ENCODE measurements around the gene NF1. TPM values are rescaled to one million over a fixed set of nuclear protein-coding genes. Genes with fewer than 3 reads are reported as not detected.

NF1 gene
- total RNA-seq, 4 donors from 2014 or later = 40.9 to 158 (median 113) TPM

GRCh38 chr17:31389657-31390381 is 295.0 kb downstream of the NF1 start:
- Histone ChIP-seq H3K4me1 (peaks cover 0 to 10% of the 10 kb centered on the region in 2 donors), H3K36me3 (no peaks in the 10 kb centered on the region), H3K27ac (no peak overlapping the region), H3K4me3 (no peak overlapping the region), H3K9me3 (no peaks in the 10 kb centered on the region), H3K27me3 (no peaks in the 10 kb centered on the region)
- TF ChIP-seq POLR2A (IDR thresholded peaks at IDR 0.05) (no peak), CTCF (IDR thresholded peaks at IDR 0.05) (no peak)
- intact Hi-C loops (cut with DNase I; ENCODE audit: low total_unique reads) = no loop called here
- no peak for DNase-seq

DNA sequence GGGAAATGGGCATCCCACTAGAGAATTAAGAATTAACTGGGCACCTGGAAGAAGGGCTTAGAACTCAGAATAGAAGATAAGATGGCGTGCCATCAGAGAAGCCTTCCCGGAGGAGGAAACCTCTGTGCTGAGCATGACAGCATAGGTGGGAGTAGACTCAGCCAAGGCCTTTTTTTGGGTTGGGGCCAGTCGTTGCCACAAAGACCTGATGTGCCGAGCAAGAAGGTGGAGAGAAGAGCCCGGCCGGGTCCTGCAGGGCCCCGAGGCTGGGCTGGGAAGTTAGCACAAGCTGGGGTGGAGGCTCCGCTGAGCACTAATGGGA is 295.6 kb downstream of the NF1 start:
- DNase-seq = no peak
- H3K27ac ChIP-seq = no peak overlapping the region
- H3K4me3 ChIP-seq = no peak overlapping the region
- no peaks in the 10 kb centered on the region for H3K9me3 ChIP-seq
- no peak for TF ChIP-seq POLR2A (IDR thresholded peaks at IDR 0.05)
- TF ChIP-seq CTCF (IDR thresholded peaks at IDR 0.05) = no peak
- intact Hi-C loops (cut with DNase I; ENCODE audit: low total_unique reads) = no loop called here
- H3K4me1 ChIP-seq = peaks cover 0 to 10% of the 10 kb centered on the region in 2 donors
- no peaks in the 10 kb centered on the region for H3K36me3 ChIP-seq
- no peaks in the 10 kb centered on the region for H3K27me3 ChIP-seq

GRCh38 chr17:31390748-31391495 is 296.1 kb downstream of the NF1 start:
- Histone ChIP-seq H3K27ac (no peak overlapping the region), H3K4me3 (peak overlapping the region; percentile 21 to 34), H3K36me3 (no peaks in the 10 kb centered on the region), H3K4me1 (peaks cover 0 to 10% of the 10 kb centered on the region in 2 donors), H3K9me3 (no peaks in the 10 kb centered on the region), H3K27me3 (no peaks in the 10 kb centered on the region)
- TF ChIP-seq CTCF (IDR thresholded peaks at IDR 0.05) (no peak), POLR2A (IDR thresholded peaks at IDR 0.05) (no peak)
- no peak for DNase-seq
- intact Hi-C loops (cut with DNase I; ENCODE audit: low total_unique reads) = no loop called here

DNA sequence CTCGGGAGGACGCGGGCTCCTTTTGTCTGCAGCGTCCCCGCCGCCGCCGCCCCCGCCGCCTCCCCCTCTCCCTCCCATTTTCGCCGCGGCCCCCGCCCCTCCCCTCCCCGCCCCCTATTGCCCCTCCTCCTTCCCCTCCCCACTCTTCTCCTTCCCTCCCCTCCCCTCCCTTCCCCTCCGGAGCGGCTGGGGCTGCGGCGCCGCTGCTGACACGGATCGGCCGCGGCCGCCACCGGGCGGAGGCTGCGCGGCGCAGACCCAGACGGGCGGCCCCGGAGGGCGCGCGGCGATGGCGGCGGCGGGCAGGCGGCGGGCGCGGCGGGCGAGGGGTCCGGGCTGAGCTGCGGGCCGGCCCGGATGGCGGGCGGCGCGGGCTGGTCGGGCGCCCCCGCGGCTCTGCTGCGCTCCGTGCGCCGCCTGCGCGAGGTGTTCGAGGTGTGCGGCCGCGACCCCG is 296.7 kb downstream of the NF1 start, which contains the start of gene RAB11FIP4:
Gene RAB11FIP4 (plus strand): TSS at position 180 of the 454 bp plus-strand sequence. CDS start 178 bp downstream, at position 358.
- no peaks in the 10 kb centered on the region for H3K27me3 ChIP-seq
- H3K4me1 ChIP-seq = peaks cover 0 to 10% of the 10 kb centered on the region in 2 donors
- H3K4me3 ChIP-seq = peak within 1 kb of the TSS; percentile 21 to 34
- TF ChIP-seq CTCF (IDR thresholded peaks at IDR 0.05) = no peak
- TF ChIP-seq POLR2A (IDR thresholded peaks at IDR 0.05) = no peak
- intact Hi-C loops (cut with DNase I; ENCODE audit: low total_unique reads) = no loop called here
- no peaks in the 10 kb centered on the region for H3K9me3 ChIP-seq
- H3K36me3 ChIP-seq = no peaks in the 10 kb centered on the region
- no peak within 1 kb of the TSS for H3K27ac ChIP-seq
- no peak for DNase-seq
